Skeletal muscle cell (primary cell): ENCODE measurements around the gene NAA80.

Experiments
- DNase-seq: peaks from one replicate; pipeline ENCODE4 v3.0.0-alpha.2; 2010; ENCODE audit warnings: low read depth
- H3K4me3 ChIP-seq: 2 replicates; pipeline ENCODE4 v1.5.1; 2011; ENCODE audit warnings: low read depth, mild to moderate bottlenecking, control low read depth, low read length, moderate library complexity

NAA80 gene, protein sequence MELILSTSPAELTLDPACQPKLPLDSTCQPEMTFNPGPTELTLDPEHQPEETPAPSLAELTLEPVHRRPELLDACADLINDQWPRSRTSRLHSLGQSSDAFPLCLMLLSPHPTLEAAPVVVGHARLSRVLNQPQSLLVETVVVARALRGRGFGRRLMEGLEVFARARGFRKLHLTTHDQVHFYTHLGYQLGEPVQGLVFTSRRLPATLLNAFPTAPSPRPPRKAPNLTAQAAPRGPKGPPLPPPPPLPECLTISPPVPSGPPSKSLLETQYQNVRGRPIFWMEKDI

DNA sequence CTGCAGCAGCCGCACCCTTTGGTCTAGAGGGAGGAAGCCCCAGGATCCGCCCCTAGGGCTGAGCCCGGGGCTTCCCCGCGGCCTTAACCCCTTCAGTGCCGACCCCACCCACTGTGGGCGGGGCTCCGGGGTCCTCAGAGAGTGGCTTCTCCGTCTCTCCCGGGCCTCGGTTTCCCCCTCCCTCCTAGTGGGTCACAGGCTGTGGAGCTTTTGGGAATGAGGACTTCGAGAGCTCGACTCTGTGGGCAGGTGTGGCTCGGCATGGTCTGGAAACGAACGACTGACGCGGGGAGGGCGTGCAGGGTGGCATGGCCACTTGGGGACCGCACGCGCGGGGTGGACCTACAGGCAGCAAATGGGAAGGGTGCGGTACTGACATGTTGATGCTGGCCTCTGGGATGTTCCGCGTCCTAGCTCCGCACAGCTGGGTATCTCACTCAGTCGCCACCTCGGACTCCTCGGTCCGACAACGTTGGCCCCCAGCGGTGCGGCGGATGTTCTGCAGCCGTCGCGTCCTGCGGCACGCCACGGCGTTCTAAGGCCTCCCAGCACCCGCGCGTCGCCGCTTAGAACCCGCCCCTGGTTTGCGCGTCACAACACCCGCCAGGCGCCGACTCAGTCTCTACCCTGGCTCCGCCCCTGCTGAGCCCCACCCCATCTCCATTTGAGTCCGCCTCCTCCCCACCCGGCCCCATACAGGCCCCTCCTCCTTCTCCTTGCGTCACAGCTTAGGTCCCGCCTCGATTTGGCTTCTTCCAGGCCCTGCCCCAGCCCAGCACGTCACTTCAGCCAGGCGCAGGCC lies at the start of gene NAA80, which contains the start of gene HYAL3:
NAA80 (minus strand) TSS at position 570 of the 802 bp plus-strand sequence. CDS start 1,942 bp downstream, outside the sequence.
HYAL3 (minus strand) TSS at position 570 of the 802 bp plus-strand sequence. CDS start 3,803 bp downstream, outside the sequence.
- peak within 1 kb of the TSS; percentile 77 for H3K4me3 ChIP-seq
- peak; percentile 99 for DNase-seq

DNA sequence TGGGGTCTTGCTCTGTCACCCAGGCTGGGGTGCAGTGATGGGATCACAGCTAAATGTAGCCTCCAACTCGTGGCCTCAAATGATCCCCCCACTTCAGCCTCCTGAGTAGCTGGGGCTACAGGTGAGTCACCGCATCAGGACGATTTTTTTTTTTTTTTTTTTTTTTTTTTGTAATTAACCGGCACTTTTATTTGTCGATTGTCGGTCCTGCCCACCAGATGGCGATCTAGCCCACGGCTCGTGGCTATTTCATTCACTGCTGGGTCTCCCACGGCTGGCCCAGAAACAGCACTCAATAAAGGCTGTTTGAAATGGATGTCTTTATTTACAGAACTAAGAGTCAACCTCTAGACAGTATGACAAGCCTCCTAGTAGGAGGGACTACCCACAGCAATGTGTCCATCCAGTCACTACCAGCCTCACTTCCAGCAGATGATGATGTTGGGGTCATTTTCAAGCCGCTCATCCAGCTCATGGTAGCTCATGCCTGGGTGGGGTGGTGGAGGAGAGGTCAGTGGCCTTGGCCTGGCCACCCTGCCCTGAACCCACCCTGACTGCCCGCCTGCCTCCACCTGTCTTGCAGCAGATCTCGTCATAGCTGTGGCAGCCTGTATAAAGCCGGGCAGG lies 48.1 kb upstream of the NAA80 start:
- no peak for DNase-seq

DNA sequence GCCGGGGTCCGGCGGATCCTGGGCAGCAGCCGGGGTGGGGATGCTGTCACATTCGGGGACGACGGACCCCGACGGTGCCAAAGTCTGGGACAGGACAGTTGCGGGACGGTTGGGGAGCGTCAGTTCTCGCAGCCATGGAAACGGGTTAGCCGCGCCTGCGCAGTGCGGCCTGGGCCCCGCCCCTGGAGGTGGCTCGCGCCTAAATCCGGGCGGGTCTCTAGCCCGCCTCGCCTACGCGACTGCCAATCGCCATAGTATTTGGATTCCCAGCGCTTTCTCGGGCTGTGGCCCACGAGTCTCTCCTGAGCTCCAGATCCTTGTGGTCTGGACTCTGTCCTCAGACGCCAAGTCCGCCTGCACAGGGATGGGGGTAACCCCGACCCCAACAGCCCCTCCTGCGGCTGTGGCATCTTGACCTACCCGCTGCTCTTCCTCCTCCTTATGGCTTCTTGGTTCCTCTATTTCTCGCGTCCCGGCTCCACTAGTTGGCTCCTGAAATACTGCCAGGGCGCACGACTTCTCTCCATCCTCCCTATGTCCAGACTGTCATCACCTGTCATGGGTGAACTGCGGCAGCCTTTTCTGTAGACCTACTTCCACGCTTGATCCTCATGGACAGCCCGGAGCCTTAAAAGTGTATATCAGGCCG lies 46.5 kb upstream of the NAA80 start, which contains the start of gene ZMYND10:
ZMYND10 (minus strand) TSS at position 147 of the 649 bp plus-strand sequence. CDS start 153 bp downstream, outside the sequence.
- H3K4me3 ChIP-seq: peak within 1 kb of the TSS; percentile 55
- DNase-seq: no peak

More for the DNA sequence above, 48.1 kb upstream of the NAA80 start:
- H3K4me3 ChIP-seq: no peak overlapping the region

DNA sequence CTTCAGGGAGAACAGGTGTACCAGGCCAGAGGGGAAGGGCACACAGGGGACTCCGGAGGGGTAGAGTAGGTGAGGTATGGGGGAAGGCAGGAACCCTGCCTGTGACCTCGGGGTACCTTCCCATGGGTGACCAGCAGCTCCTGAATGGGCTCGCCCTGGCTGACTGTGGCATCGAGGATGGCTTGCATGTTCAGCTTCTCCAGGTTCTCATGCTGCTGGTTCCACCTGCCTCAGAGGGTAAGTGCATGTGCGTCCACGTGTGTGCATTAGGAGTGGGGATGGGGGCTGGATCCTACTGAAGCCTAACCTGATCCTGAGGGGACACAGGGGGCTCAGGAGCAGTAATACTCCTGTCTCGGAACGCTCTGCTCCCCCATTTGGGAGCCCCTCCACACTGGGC lies 45.8 kb upstream of the NAA80 start:
- DNase-seq: no peak

DNA sequence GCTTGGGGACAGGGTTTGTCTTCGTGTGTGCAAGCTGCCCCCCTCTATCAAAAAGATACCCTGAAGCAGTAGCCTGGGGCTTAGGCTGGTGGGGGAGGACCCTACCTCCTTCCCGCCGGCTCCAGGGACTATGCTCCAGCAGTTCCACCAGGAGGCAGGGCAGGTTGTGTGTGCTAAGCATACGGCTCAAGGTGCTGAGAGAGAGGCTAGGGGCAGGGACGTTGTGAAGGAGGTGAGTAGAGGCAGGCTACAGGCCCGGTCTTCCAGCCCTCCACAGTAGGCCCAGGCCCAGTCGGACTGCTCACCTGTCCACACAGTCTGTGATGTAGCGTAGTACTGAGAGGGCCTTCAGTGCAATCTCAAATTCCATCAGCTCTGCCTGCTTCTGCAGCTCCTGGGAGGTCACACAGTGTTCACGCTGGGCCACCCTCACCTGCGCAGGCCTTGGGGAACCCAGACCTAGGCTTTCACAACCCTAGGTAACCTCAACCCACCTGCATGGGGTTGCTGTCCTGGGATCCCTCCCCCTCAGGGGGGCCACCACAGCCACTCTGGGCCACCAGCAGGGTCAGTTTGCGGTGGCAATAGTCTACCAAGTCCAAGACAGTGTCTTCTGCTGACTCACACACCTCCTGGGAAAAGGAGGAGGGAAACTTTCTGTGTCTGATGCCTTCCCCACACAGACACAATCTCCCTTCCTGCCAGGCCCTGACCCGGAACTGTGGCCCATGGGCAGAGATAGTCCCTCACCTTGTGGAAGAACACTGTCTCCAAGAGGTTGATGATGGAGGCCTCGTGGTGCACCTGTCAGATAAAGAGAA lies 43.8 kb upstream of the NAA80 start:
- DNase-seq: no peak
- H3K4me3 ChIP-seq: no peak overlapping the region

More for the DNA sequence above, 45.8 kb upstream of the NAA80 start:
- H3K4me3 ChIP-seq: peak overlapping the region; percentile 55

DNA sequence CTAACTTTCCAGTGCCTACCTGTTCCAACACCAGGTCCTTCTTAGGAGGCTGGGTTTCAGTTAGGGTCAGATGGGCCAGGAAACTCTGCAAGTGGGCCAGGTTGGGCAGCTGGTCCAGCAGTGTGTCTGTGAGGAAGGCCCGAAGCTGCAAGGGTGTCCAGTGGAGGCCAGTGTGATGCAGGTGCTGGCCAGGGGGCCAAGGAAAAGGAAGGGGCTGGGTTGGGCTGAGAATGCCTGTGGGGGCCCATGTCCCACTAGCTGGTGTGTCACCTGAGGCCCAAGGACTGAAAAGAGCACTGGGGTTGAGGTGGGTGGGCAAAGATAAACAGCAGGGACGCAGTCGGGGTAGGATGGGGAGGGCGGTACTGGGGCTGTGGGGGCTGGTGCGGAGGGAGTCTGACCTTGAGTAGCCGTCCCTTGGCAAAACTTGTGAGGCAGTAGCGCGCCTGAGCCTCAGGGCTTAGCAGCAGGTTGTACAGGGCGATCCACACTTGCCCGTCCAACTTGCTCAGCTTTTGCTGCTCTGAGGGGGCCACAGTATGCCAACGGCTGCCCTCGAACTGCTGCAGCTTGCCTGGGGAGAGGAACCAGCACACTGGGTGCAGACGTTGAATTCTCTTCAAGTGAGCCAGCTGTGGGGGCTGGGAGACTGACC lies 42.9 kb upstream of the NAA80 start:
- no peak for DNase-seq
- H3K4me3 ChIP-seq: no peak overlapping the region

DNA sequence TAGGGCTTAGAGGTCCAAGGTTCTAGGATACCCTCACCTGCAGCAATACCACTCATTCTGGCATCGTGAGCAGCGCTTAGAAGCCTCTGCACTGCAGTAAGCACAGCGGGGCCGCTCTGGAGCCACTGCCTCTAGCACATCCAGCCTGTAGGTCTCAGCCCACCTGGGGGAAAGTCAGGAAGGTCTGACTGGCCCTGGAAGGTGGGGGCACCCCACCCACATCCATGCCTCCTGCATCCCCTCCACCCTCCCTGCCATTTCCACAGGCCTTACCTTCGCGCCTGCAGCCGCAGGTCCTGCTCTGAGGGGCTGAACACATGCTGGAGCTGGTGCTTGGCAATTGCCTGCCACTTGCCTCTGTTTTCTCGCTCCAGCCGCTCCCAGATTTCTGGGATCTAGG lies 42.3 kb upstream of the NAA80 start:
- H3K4me3 ChIP-seq: peak overlapping the region; percentile 55
- no peak for DNase-seq

DNA sequence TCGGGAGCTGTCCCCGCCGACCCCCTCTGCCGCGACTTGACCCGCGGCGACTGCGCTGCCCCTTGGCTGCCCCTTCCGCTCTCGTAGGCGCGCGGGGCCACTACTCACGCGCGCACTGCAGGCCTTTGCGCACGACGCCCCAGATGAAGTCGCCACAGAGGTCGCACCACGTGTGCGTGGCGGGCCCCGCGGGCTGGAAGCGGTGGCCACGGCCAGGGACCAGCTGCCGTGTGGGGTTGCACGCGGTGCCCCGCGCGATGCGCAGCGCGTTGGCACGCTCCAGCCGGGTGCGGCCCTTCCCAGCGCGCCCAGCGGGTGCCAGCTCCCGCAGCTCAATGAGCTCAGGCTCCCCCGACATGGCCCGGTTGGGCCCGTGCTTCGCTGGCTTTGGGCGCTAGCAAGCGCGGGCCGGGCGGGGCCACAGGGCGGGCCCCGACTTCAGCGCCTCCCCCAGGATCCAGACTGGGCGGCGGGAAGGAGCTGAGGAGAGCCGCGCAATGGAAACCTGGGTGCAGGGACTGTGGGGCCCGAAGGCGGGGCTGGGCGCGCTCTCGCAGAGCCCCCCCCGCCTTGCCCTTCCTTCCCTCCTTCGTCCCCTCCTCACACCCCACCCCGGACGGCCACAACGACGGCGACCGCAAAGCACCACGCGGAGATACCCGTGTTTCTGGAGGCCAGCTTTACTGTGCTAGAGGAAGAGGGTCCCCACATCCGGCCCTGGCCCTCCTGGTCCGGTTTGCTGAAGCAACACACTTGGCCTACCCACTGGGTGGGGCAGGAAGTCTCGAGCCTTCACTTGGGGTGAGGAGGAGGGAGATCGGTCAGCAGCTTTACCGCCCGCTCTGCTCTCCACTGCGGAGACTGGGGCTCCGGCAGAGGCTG lies 41.5 kb upstream of the NAA80 start, which contains the start of gene RASSF1:
RASSF1 (minus strand) TSS at position 389 of the 882 bp plus-strand sequence; CDS start at position 358, 31 bp downstream.
- peak within 1 kb of the TSS; percentile 55 for H3K4me3 ChIP-seq
- no peak for DNase-seq

DNA sequence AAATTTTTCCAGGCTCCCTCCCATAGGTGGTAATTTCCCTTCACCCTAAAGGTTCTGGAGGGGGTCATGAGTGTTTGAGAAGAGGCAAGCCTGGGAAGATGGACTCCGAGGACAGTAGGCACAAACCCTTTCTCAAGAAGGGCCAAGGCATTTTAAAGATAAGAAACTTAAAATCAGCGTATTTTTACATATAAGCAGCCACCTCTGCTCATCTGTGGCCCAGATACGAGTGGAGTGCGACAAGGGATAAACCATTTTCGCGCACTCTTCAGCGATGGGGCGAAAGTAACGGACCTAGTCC lies 40.9 kb upstream of the NAA80 start:
- no peak for DNase-seq
- peak overlapping the region; percentile 55 for H3K4me3 ChIP-seq

DNA sequence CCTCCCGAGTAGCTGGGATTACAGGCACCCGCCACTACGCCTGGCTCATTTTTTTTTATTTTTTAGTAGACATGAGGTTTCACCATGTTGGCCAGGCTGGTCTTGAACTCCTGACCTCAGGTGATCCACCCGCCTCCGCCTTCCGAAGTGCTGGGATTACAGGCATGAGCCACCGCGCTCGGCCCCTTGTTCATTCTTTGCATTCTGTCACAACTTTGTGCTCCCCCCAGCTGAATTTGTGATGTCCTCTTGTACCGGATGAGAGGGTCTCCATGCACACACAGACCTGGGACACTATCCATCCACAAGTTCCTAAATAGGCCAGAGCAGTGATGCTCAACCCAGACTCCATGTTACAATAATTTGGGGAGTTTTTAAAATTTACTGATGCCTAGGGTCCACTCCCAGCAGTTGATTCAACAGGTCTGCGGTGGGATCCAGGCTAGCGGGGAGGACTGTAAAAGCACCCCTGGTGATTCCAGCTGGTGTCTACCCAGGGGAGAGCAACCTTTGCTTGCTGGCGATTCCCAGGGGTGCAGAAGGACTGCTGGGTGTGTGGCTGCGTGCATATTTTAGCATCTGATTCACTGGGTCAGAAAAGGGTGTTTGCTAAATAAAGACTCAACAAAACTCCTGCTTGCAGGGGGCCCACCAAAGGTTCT lies 40.4 kb upstream of the NAA80 start:
- DNase-seq: no peak
- H3K4me3 ChIP-seq: peak overlapping the region; percentile 55

DNA sequence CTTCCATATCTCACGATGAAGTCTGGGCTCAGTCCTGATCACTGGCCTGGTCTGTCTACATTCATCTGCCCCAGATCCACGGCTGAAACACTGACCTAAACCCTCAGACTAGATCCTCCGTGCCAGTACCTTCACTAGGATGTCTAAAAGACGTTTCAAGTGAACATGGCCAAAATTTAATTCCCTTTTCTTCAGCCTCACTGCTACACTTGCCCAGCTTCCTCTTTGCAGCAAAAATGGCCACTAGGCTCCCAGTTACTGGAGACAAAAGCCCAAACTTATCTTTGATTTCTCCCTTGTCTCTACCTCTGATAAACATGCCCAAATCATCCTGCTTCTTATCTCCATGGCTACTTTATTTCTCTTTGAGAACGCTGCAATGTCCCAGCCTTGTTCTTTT lies 39.8 kb upstream of the NAA80 start:
- no peak for DNase-seq
- no peak overlapping the region for H3K4me3 ChIP-seq

DNA sequence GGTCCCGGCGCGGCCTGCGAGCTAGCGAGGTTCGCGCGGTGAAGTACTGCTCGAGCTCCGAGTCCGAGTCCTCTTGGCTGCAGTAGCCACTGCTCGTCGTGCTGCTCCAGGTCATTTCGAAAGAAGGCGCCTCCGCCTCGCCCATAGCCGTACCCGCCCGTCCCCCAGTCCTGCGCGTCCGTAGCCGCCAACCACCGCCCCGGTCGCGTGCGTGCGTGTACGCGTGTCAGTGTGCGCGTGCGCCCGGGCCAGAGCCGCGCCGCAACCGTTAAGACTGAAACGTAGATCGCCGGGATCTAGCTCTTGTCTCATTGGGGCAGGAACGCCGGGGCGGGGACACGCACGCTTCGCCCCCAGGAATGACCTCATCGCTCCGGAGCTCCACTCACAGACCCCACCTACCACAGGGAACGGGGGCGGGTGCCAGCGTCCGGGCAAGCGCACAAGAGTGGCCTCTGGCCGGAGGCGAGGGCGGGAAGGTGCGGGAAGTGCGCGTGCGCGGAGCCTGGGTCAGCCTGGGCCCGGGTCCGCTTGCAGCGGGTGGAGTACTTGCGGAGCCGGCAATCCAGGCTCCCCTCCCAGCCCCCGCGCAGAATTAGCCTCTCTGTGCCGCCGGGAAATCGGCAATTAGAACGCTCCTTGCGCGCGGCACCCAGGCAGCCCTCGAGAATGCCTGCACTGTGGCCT lies 38.1 kb upstream of the NAA80 start:
- DNase-seq: peak; percentile 98
- H3K4me3 ChIP-seq: peak overlapping the region; percentile 83

DNA sequence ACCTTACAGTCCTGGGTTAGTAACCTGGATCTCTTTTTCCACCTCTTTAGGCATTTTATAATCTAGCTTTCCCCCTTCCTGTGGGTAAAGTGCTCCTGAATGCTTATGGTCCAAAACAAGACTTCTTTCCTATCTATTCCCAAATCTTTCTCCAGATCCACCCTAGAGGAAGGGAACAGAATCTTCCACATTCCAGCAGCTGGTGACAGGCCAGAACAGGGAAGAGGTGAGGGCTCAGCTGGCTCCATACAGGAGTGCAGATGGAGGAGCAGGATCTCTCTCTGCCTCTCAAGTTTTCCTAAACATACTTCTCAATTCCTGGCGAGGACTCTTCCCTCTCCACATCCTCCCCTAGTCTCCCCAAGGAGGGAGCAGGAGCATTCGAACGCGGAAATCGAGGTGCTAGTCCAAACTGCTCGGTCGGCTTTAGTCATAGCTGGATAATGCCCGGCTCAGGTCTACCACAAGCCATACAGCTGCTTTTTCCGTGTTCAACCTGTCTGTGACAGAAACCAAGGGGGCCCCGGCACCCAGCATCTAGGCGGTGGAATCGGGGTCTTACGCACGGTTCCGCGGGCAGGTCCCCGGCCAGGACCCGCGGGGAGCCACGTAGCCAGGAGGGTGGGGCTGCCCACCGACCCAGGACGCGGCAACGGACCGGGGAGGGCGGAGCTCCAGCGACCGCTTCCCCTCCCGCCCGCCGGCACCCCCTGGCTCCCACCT lies 37.4 kb upstream of the NAA80 start:
- no peak for DNase-seq
- peak overlapping the region; percentile 83 for H3K4me3 ChIP-seq

DNA sequence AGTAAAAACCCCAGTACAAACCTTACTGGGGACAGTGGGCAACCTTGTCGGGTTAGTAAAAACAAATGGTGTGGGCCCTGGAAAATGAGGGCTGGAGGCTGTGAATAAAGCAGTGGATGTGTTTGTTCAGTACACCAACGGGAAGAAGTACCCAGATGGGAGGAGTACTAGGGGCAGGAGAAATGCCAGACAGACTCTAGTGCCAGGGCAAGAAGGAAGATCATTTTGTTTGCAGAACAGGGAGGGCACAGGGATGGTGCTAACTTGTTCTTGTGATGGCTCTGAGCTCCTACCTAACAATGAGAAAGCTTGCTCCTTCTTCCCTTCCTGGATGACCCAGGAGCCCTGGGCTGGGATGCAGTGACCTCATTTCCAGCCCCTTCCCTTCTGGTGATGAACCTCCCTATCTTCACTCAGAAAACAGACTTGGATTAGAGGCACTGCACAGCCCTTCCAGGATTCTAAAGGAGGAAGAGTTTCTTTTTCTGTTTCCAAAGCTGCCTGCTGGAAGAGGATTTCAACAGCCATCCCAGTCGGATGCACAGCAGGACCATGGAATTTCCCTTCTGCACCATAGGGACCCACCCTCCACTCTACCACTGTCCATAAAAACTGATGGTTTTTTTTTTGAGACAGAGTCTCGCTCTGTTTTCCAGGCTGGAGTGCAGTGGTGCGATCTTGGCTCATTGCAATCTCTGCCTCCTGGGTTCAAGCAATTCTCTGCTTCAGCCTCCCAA lies 35.3 kb upstream of the NAA80 start:
- no peak overlapping the region for H3K4me3 ChIP-seq
- DNase-seq: no peak

DNA sequence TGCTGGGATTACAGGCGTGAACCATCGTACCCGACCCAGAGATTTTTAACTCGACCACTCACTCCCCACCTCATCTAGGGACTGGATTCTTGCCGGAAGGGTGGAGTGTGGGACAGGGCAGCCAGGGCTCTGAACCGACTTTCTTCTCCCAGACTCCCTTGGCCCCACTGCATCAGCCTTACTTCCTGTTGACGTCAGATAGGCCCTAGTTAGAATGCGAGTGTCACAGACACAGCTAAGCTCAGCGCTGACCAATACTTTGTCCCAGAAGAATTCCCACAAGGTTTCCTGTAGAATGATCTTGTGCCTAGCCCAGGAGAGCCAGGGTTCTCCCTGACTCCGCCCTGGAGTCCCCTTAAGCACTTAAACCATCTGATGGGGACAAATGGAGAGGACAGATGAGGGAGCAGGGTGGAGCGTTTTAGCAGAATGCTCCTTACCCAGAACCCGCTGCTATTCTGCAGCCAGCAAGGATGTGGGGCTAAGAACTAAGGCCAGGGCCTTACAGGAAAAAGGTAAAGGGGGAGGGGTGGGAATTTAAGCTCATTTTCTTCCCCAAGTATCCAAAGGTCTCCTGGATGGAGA lies 34.6 kb upstream of the NAA80 start:
- no peak overlapping the region for H3K4me3 ChIP-seq
- DNase-seq: peak; percentile 65
